HEK293 (cell line): ENCODE data around the gene TNS3.

ENCODE experiments used
- KLF8 ChIP-seq: fragments of 450-650 bp; formaldehyde crosslinking; IDR thresholded peaks from 2 replicates; pipeline ENCODE4 v1.5.1; 2016; ENCODE audit warnings: missing biosample characterization, missing genetic modification characterization
- MYNN ChIP-seq: fragments of 450-650 bp; formaldehyde crosslinking; IDR thresholded peaks from 2 replicates; pipeline ENCODE4 v1.5.1; 2016; ENCODE audit warnings: missing biosample characterization, missing genetic modification characterization, borderline replicate concordance
- ZBTB44 ChIP-seq: fragments of 450-650 bp; IDR thresholded peaks from 2 replicates; pipeline ENCODE4 v1.5.1; 2018; ENCODE audit warnings: missing biosample characterization, mild to moderate bottlenecking, missing genetic modification characterization
- ZBTB7A ChIP-seq: fragments of 450-650 bp; formaldehyde crosslinking; IDR thresholded peaks from 2 replicates; pipeline ENCODE4 v1.5.1; 2016; ENCODE audit warnings: low read depth, missing biosample characterization, missing genetic modification characterization
- ZFP37 ChIP-seq: fragments of 450-650 bp; formaldehyde crosslinking; IDR thresholded peaks from 2 replicates; pipeline ENCODE4 v1.5.1; 2016; ENCODE audit warnings: missing biosample characterization, missing genetic modification characterization
- ZNF175 ChIP-seq: fragments of 450-650 bp; formaldehyde crosslinking; IDR thresholded peaks from 2 replicates; pipeline ENCODE4 v1.5.1; 2016; ENCODE audit warnings: missing biosample characterization, missing genetic modification characterization
- ZNF311 ChIP-seq: fragments of 450-650 bp; formaldehyde crosslinking; IDR thresholded peaks from 2 replicates; pipeline ENCODE4 v1.5.1; 2017; ENCODE audit warnings: missing biosample characterization, missing genetic modification characterization, borderline replicate concordance
- ZNF394 ChIP-seq: fragments of 450-650 bp; formaldehyde crosslinking; IDR thresholded peaks from 2 replicates; pipeline ENCODE4 v1.5.1; 2016; ENCODE audit warnings: missing biosample characterization, missing genetic modification characterization, mild to moderate bottlenecking, moderate library complexity, borderline replicate concordance
- ZNF654 ChIP-seq: fragments of 450-650 bp; formaldehyde crosslinking; IDR thresholded peaks from 2 replicates; pipeline ENCODE4 v1.5.1; 2016; ENCODE audit warnings: low read depth, missing biosample characterization, missing genetic modification characterization
- ZNF670 ChIP-seq: fragments of 450-650 bp; formaldehyde crosslinking; IDR thresholded peaks from 2 replicates; pipeline ENCODE4 v1.5.1; 2016; ENCODE audit warnings: missing biosample characterization, missing genetic modification characterization, low read depth
- ZNF776 ChIP-seq: fragments of 450-650 bp; formaldehyde crosslinking; IDR thresholded peaks from 2 replicates; pipeline ENCODE4 v1.5.0; 2017; ENCODE audit warnings: missing biosample characterization, missing genetic modification characterization, borderline replicate concordance
- TF ChIP-seq, protein P1 (sequence below): fragments of 450-650 bp; formaldehyde crosslinking; IDR thresholded peaks from 2 replicates; pipeline ENCODE4 v1.5.1; 2016; ENCODE audit warnings: missing biosample characterization, missing genetic modification characterization
- TF ChIP-seq, protein P2 (sequence below): fragments of 450-650 bp; formaldehyde crosslinking; IDR thresholded peaks from 2 replicates; pipeline ENCODE4 v1.5.1; 2016; ENCODE audit warnings: missing biosample characterization, missing genetic modification characterization
- TF ChIP-seq, protein P3 (sequence below): fragments of 450-650 bp; formaldehyde crosslinking; conservative IDR thresholded peaks from 2 replicates; pipeline ENCODE4 v1.5.1; 2016; ENCODE audit warnings: low read depth, missing biosample characterization, missing genetic modification characterization

- TF ChIP-seq ZNF394, result no peak
- TF ChIP-seq KLF8 (tag by site-specific recombination), result no peak
- TF ChIP-seq, protein P1, sequence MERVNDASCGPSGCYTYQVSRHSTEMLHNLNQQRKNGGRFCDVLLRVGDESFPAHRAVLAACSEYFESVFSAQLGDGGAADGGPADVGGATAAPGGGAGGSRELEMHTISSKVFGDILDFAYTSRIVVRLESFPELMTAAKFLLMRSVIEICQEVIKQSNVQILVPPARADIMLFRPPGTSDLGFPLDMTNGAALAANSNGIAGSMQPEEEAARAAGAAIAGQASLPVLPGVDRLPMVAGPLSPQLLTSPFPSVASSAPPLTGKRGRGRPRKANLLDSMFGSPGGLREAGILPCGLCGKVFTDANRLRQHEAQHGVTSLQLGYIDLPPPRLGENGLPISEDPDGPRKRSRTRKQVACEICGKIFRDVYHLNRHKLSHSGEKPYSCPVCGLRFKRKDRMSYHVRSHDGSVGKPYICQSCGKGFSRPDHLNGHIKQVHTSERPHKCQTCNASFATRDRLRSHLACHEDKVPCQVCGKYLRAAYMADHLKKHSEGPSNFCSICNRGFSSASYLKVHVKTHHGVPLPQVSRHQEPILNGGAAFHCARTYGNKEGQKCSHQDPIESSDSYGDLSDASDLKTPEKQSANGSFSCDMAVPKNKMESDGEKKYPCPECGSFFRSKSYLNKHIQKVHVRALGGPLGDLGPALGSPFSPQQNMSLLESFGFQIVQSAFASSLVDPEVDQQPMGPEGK (tag by site-specific recombination), result no peak
- TF ChIP-seq ZBTB7A (tag by site-specific recombination), result no peak
- TF ChIP-seq, protein P2, sequence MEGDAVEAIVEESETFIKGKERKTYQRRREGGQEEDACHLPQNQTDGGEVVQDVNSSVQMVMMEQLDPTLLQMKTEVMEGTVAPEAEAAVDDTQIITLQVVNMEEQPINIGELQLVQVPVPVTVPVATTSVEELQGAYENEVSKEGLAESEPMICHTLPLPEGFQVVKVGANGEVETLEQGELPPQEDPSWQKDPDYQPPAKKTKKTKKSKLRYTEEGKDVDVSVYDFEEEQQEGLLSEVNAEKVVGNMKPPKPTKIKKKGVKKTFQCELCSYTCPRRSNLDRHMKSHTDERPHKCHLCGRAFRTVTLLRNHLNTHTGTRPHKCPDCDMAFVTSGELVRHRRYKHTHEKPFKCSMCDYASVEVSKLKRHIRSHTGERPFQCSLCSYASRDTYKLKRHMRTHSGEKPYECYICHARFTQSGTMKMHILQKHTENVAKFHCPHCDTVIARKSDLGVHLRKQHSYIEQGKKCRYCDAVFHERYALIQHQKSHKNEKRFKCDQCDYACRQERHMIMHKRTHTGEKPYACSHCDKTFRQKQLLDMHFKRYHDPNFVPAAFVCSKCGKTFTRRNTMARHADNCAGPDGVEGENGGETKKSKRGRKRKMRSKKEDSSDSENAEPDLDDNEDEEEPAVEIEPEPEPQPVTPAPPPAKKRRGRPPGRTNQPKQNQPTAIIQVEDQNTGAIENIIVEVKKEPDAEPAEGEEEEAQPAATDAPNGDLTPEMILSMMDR (tag by site-specific recombination), result no peak
- no peak for TF ChIP-seq ZNF175 (tag by site-specific recombination)
- no peak for TF ChIP-seq ZNF654 (tag by site-specific recombination)
- TF ChIP-seq ZNF311 (tag by site-specific recombination), result no peak
- TF ChIP-seq, protein P3, sequence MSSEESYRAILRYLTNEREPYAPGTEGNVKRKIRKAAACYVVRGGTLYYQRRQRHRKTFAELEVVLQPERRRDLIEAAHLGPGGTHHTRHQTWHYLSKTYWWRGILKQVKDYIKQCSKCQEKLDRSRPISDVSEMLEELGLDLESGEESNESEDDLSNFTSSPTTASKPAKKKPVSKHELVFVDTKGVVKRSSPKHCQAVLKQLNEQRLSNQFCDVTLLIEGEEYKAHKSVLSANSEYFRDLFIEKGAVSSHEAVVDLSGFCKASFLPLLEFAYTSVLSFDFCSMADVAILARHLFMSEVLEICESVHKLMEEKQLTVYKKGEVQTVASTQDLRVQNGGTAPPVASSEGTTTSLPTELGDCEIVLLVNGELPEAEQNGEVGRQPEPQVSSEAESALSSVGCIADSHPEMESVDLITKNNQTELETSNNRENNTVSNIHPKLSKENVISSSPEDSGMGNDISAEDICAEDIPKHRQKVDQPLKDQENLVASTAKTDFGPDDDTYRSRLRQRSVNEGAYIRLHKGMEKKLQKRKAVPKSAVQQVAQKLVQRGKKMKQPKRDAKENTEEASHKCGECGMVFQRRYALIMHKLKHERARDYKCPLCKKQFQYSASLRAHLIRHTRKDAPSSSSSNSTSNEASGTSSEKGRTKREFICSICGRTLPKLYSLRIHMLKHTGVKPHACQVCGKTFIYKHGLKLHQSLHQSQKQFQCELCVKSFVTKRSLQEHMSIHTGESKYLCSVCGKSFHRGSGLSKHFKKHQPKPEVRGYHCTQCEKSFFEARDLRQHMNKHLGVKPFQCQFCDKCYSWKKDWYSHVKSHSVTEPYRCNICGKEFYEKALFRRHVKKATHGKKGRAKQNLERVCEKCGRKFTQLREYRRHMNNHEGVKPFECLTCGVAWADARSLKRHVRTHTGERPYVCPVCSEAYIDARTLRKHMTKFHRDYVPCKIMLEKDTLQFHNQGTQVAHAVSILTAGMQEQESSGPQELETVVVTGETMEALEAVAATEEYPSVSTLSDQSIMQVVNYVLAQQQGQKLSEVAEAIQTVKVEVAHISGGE (tag by site-specific recombination), result no peak
- TF ChIP-seq ZNF776, result no peak
- no peak for TF ChIP-seq ZBTB44
- TF ChIP-seq MYNN (tag by site-specific recombination), result no peak
- TF ChIP-seq ZFP37 (tag by site-specific recombination), result no peak
- no peak for TF ChIP-seq ZNF670 (tag by site-specific recombination)
Measured at GRCh38 chr7:47290466-47290865, 291.4 kb downstream of the TNS3 start.
